Prostate gland (tissue), 2 donors: ENCODE measurements around the gene CMTM3.
"Not testable (repeated sequence)": the region's sequence is repeated elsewhere in the genome, so short reads cannot be mapped to it uniquely, and the experiment has no call there.

Experiments
- POLR2A ChIP-seq: fragments of 450-650 bp; IDR thresholded peaks from one replicate; pipeline ENCODE4 v1.6.1; 2016; ENCODE audit warnings: antibody characterized with exemption, mild to moderate bottlenecking
- POLR2AphosphoS5 ChIP-seq: sonication (generic); formaldehyde crosslinking; IDR thresholded peaks from one replicate; pipeline ENCODE4 v1.6.1; 2017; ENCODE audit warnings: antibody characterized with exemption
- TF ChIP-seq, protein P1 (sequence below), 4 experiments: fragments of 200-600 bp in 2 of 4; fragments of 450-650 bp in 2 of 4; sonication (generic) in 2 of 4; IDR thresholded peaks; 1 replicate in 3 of 4; 2 replicates in 1 of 4; pipeline ENCODE4 v1.5.1; 2016 to 2019; ENCODE audit warnings: antibody characterized with exemption in 4 of 4, mild to moderate bottlenecking in 2 of 4, moderate library complexity in 2 of 4

DNA sequence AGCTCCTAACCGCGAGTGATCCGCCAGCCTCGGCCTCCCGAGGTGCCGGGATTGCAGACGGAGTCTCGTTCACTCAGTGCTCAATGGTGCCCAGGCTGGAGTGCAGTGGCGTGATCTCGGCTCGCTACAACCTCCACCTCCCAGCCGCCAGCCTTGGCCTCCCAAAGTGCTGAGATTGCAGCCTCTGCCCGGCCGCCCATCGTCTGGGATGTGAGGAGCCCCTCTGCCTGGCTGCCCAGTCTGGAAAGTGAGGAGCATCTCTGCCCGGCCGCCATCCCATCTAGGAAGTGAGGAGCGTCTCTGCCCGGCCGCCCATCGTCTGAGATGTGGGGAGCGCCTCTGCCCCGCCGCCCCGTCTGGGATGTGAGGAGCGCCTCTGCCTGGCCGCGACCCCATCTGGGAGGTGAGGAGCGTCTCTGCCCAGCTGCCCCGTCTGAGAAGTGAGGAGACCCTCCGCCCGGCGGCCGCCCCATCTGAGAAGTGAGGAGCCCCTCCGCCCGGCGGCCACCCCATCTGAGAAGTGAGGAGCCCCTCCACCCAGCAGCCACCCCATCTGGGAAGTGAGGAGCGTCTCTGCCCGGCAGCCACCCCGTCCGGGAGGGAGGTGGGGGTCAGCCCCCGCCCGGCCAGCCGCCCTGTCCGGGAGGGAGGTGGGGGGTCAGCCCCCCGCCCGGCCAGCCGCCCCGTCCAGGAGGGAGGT lies 26.2 kb downstream of the CMTM3 start:
- TF ChIP-seq, protein P1, sequence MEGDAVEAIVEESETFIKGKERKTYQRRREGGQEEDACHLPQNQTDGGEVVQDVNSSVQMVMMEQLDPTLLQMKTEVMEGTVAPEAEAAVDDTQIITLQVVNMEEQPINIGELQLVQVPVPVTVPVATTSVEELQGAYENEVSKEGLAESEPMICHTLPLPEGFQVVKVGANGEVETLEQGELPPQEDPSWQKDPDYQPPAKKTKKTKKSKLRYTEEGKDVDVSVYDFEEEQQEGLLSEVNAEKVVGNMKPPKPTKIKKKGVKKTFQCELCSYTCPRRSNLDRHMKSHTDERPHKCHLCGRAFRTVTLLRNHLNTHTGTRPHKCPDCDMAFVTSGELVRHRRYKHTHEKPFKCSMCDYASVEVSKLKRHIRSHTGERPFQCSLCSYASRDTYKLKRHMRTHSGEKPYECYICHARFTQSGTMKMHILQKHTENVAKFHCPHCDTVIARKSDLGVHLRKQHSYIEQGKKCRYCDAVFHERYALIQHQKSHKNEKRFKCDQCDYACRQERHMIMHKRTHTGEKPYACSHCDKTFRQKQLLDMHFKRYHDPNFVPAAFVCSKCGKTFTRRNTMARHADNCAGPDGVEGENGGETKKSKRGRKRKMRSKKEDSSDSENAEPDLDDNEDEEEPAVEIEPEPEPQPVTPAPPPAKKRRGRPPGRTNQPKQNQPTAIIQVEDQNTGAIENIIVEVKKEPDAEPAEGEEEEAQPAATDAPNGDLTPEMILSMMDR (IDR thresholded peaks at IDR 0.05), result not testable (repeated sequence)
- not testable (repeated sequence) for TF ChIP-seq POLR2A, POLR2AphosphoS5
